GM04504 (cell line): Measurements from ENCODE around the gene CHST9.
"Not testable (repeated sequence)": the region's sequence is repeated elsewhere in the genome, so short reads cannot be mapped to it uniquely, and the experiment has no call there.

Experiments
- DNase-seq: peaks from one replicate; pipeline ENCODE4 v3.0.0-alpha.2; 2012; ENCODE audit warnings: low read depth

Gene CHST9

DNA sequence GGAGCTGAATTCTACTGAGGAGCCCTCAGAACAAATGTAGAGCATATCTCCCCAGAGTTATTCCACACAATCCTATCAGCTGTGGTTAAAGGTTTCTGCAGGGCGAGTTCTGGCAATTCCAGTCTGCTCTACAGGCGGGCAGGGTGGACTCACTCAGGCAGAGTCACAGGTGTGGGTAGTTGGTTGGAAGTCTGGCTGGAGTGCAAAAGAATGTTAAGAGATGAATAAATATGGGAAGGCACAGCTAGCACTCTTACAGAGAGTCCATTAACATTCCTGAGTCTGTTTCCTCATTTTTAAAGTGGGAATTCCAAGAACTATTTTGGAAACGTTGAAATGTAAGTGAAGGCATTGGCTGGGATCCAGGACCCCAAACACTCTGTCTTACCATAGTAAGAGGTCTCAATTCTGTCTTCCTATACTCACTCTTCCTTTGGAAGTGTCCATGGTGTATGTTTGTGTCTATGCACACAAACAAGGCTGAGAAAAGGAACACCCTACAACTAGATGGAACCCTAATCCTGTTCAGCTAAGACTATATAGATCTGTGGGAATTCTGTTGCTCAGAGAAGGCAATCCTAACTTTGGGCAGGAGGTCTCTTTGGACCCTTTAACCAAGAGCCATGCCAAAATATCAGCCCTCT, 256.3 kb downstream of the CHST9 start:
- no peak for DNase-seq

DNA sequence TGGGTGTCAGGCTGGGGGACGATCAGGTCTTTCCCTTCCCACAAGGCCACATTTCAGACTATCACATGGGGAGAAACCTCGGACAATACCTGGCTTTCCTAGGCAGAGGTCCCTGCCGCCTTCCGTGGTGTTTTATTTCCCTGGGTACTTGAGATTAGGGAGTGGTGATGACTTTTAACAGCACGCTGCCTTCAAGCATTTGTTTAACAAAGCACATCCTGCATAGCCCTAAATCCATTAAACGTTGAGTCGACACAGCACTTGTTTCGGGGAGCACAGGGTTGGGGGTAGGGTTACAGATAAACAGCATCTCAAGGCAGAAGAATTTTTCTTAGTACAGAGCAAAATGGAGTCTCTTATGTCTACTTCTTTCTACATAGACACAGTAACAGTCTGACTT, 257.3 kb downstream of the CHST9 start:
- not testable (repeated sequence) for DNase-seq

DNA sequence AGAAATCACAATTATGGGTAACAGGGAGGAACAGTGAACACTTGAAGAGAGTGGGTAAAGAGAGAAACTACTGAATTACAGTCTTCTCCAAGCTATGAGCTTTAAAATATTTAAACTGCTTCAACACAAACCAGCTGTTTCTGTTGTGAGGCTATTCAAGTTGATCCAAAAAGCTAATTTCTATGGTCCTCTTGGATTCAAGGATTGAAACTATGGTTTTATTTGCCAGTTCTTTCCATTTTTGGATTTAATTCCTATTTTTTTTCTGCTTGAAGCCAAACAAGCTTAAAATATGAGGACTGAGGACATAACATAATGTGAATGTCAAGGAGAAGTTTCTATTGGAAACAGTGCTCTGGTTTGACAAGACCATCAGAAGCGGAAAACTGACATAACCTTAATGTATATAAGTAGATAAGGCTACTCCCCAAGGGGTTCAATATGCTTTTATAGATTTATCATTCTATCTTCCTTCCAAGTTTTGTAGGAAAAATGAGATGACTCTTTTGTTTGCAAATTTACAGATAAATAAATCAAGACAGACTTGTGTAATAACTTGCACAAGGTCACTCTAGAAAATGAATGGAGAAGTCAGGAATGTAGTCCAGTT, 258.9 kb downstream of the CHST9 start:
- no peak for DNase-seq

GRCh38 chr18:26925313-26925712, 259.8 kb downstream of the CHST9 start:
- DNase-seq, result no peak

GRCh38 chr18:26922313-26922712, 262.8 kb downstream of the CHST9 start:
- no peak for DNase-seq

- no peak for DNase-seq
Measured at GRCh38 chr18:26920644-26921043, 264.5 kb downstream of the CHST9 start.

DNA sequence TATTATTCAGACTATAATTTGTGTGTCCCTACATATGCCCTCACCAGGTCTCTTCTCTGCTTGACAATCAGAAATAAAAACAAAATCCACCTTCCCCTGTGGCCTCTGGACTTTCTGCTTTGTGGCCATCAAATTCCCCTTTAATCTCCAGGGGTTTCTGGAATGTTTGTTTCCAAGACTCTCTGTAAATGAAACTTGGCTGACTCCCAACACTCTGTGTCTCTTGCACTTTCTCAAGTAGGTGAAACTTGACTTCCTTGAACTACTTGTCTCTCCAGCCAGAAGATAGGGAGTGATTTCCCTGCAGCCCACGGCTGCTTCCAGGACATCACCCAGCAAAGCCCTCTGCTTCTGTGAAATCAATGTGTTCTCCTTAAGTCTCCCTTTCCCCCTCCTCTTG, 265.5 kb downstream of the CHST9 start:
- no peak for DNase-seq

- no peak for DNase-seq
Measured at GRCh38 chr18:26919201-26919600, 265.9 kb downstream of the CHST9 start.

- no peak for DNase-seq
Measured at GRCh38 chr18:26911840-26912239, 273.3 kb downstream of the CHST9 start.

DNA sequence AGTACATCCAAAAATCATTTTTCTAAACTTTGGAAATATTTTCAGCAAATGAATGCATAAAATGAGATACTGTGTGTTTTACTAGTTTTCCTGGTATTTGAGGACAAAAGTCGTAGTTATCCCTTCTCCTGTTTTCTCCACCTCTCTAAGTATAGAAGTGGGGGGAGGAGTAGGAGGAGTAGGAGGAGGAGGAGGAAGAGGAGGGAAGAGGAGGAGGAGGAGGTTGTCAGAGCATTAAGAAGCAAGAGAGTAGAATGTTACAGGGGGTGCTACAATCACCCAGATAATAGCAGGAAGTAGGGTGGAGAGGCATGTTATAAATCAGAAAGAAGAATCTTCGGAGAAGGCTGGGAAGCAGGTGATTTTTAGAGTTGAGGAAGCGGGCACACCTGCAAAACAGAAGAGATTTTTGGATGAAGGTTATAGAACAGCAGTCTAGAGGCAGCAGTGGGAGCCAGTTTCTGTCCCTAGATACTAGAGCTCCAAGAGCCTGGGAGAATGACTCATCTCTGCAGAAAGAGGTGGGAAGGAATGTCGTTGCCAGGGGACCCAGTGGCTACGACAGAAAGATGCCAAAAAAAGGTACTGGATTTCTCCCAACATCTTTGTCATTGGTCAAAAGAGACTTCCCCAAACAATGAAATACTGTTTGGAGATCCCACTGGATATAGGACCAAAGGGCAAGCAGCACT, 275.4 kb downstream of the CHST9 start:
- no peak for DNase-seq

GRCh38 chr18:26908906-26909305, 276.2 kb downstream of the CHST9 start:
- no peak for DNase-seq

GRCh38 chr18:26902291-26902690, 282.8 kb downstream of the CHST9 start:
- DNase-seq, result no peak

DNA sequence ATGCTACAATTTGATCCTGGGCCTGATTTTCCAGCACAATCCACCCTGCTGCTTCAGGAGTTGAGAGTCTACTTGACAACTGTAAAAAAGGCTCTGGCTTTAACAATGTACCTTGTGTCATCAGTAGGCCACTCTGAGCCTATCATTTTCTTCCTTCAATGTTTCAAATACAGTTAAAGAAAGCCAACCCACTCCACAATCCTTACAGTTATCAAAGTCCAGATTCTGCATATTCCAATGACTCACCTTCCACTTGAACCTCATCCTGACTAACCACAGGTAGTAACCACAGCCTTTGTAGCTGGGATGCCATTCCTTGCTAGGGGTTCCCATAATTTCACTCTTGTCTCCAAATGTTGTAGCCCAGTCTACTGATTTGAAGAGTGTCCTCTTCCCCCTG, 284.1 kb downstream of the CHST9 start:
- no peak for DNase-seq

GRCh38 chr18:26894426-26894825, 290.7 kb downstream of the CHST9 start:
- no peak for DNase-seq

DNA sequence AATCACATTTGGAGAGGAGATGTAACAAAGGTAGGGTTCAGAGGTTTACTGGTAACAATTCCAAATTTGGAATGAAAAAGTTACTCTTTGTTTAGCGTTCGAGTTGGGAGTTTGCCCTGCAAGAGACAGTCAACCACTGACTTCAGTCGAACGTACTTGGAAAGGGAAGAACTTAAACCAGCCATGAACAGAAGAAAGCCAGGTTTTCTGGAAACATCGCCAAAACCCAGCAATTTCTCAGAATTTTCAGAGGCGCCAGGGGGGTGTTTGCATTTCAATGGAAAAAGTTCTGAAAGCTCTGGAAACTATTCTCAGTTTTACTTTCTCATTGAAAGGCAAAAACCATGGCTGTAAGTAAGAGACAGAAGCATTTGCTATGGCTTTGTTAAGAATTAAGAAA, 291.1 kb downstream of the CHST9 start:
- DNase-seq, result no peak

- DNase-seq, result no peak
Measured at GRCh38 chr18:26888259-26888658, 296.8 kb downstream of the CHST9 start.

- no peak for DNase-seq
Measured at GRCh38 chr18:26875040-26875654, 310.0 kb downstream of the CHST9 start.

- DNase-seq, result no peak
Measured at GRCh38 chr18:26874283-26874682, 310.8 kb downstream of the CHST9 start.

- no peak for DNase-seq
Measured at GRCh38 chr18:26869640-26870039, 315.5 kb downstream of the CHST9 start.

DNA sequence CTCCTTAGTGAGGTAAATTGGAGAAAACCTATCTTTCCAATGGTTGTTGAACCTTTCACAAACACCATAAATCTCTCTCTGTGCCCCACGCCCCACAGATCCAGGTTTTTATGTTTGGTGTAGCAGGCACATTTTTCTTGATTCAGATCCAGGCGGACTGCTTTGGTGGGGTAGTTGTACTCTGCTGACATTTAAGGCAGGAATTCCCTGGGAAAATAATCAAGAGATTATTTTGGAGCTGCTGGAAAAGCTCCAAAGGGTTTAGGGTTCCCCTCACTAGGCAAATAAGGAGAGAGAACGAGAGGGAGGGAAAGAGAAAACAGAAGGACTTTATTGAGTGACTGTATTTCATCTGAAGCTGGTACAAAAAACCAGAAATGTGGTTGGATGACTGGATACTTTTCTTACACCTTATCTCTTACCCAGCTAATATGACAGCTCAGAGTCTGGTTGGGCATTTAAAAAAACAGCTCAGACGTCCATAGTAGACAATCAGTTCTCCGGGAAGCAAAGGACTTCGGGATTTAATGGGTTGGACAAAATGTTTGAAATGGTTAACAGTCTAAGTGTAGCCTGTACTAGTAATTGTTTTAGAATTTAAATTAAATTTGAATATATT, 316.0 kb downstream of the CHST9 start:
- no peak for DNase-seq

DNA sequence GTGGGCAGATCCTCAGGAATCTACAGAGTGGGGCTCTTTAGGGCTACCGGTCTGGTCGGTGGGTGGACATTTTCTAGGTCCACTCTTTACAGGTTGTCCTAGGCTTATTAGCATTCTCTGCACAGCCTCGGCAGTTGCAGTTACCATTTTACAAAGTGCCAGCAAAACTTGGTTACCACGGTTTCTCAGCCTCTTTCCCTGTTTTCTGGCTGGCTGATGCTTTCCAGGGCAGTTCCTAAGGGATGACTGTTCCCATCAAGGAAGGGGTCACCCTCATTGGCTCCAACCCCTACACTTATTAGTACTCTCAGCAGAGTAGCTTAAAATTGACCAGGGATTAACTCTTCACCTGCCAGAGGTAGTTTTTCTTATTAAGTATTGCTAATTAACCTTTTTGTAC, 317.6 kb downstream of the CHST9 start:
- DNase-seq, result no peak

GRCh38 chr18:26865557-26865956, 319.6 kb downstream of the CHST9 start, which contains the start of gene AQP4:
Gene AQP4, minus strand, starts transcription at chr18:26865707. Its CDS starts 18 bp downstream, at chr18:26865689.
- DNase-seq, result no peak

- no peak for DNase-seq
Measured at GRCh38 chr18:26864658-26865057, 320.4 kb downstream of the CHST9 start.
